CD14-positive monocyte (primary cell): Measurements from ENCODE around the gene STXBP6. TPM values are rescaled to one million over a fixed set of nuclear protein-coding genes. Genes with fewer than 3 reads are reported as not detected.

Source experiments
- DNase-seq, 3 donors: peaks; one replicate each; pipeline ENCODE4 v3.0.0-alpha.2; 2011 to 2022
- H2AFZ ChIP-seq: 2 replicates; pipeline ENCODE4 v1.6.0; 2012; ENCODE audit warnings: mild to moderate bottlenecking, low read depth, low read length, inconsistent platforms; ENCODE audit not compliant: insufficient read depth, poor library complexity, severe bottlenecking
- H3K27ac ChIP-seq, 2 donors: 1 replicate in 1 of 2; 2 replicates in 1 of 2; pipeline ENCODE4 v1.5.1; 2012 to 2013; ENCODE audit warnings: low read length in 2 of 2, control low read depth in 1 of 2, inconsistent platforms in 1 of 2, low read depth in 1 of 2, mild to moderate bottlenecking in 1 of 2
- H3K27me3 ChIP-seq, 2 donors: one replicate each; pipeline versions ENCODE4 v1.6.0 to v1.6.1; 2011 to 2013; ENCODE audit warnings: low read length in 2 of 2; ENCODE audit not compliant: control insufficient read depth in 2 of 2, insufficient read depth in 2 of 2
- H3K36me3 ChIP-seq, 2 donors: replicated peaks in 1 of 2; 1 replicate in 1 of 2; 2 replicates in 1 of 2; pipeline versions ENCODE4 v1.5.1 to v1.6.1; 2012 to 2013; ENCODE audit warnings: low read length in 2 of 2, control low read depth in 1 of 2, inconsistent platforms in 1 of 2, mild to moderate bottlenecking in 1 of 2; ENCODE audit not compliant: insufficient read depth in 2 of 2, control insufficient read depth in 1 of 2
- H3K4me1 ChIP-seq, 2 donors: 1 replicate in 1 of 2; 2 replicates in 1 of 2; pipeline versions ENCODE4 v1.5.1 to v1.6.1; 2012 to 2013; ENCODE audit warnings: low read length in 2 of 2, control low read depth in 1 of 2, inconsistent platforms in 1 of 2, mild to moderate bottlenecking in 1 of 2, moderate library complexity in 1 of 2; ENCODE audit not compliant: insufficient read depth in 2 of 2, control insufficient read depth in 1 of 2
- H3K4me2 ChIP-seq: replicated peaks from 2 replicates; pipeline ENCODE3; 2012; ENCODE audit warnings: low read length, moderate library complexity, mild to moderate bottlenecking; ENCODE audit not compliant: poor library complexity, severe bottlenecking; ENCODE audit errors: extremely low read depth
- H3K4me3 ChIP-seq, 3 experiments: fragments of 200-600 bp in 1 of 3; sonication (generic) in 1 of 3; replicated peaks in 1 of 3; 1 replicate in 2 of 3; 2 replicates in 1 of 3; pipeline ENCODE4 v1.5.1; 2011 to 2013; ENCODE audit warnings: low read length in 3 of 3, mild to moderate bottlenecking in 3 of 3, control low read depth in 2 of 3, low read depth in 2 of 3, inconsistent platforms in 1 of 3, moderate library complexity in 1 of 3
- H3K79me2 ChIP-seq: 2 replicates; pipeline ENCODE4 v1.6.0; 2012; ENCODE audit warnings: mild to moderate bottlenecking, control low read depth, inconsistent platforms, low read length, moderate library complexity; ENCODE audit not compliant: insufficient read depth
- H3K9ac ChIP-seq: 2 replicates; pipeline ENCODE4 v1.6.0; 2017; ENCODE audit warnings: low read length, mild to moderate bottlenecking; ENCODE audit not compliant: insufficient read depth, poor library complexity, severe bottlenecking
- H3K9me3 ChIP-seq, 2 donors: replicated peaks in 1 of 2; 1 replicate in 1 of 2; 2 replicates in 1 of 2; pipeline versions ENCODE4 v1.5.1 to v1.6.1; 2012 to 2013; ENCODE audit warnings: low read length in 2 of 2, control low read depth in 1 of 2; ENCODE audit not compliant: control insufficient read depth in 1 of 2, insufficient read depth in 1 of 2
- H4K20me1 ChIP-seq: 2 replicates; pipeline ENCODE4 v1.6.0; 2012; ENCODE audit warnings: mild to moderate bottlenecking, low read length, control low read depth, moderate library complexity; ENCODE audit not compliant: insufficient read depth
- H3K27ac Mint-ChIP-seq, 7 donors: one replicate each; pipeline ENCODE4 v1.8.0; 2020; ENCODE audit warnings: mild to moderate bottlenecking in 7 of 7, mixed read lengths in 7 of 7, moderate library complexity in 6 of 7, inconsistent platforms in 2 of 7
- H3K27me3 Mint-ChIP-seq, 3 donors: one replicate each; pipeline ENCODE4 v1.8.0; 2021 to 2022; ENCODE audit warnings: low read depth in 3 of 3, mild to moderate bottlenecking in 3 of 3, mixed read lengths in 3 of 3, moderate library complexity in 3 of 3, inconsistent platforms in 1 of 3
- H3K36me3 Mint-ChIP-seq, 2 donors: one replicate each; pipeline ENCODE4 v1.8.0; 2020; ENCODE audit warnings: mixed read lengths in 2 of 2, inconsistent platforms in 1 of 2, mild to moderate bottlenecking in 1 of 2
- H3K4me1 Mint-ChIP-seq: one replicate; pipeline ENCODE4 v1.8.0; 2020; ENCODE audit warnings: mild to moderate bottlenecking, mixed read lengths
- H3K4me3 Mint-ChIP-seq, 2 donors: one replicate each; pipeline ENCODE4 v1.8.0; 2020; ENCODE audit warnings: mild to moderate bottlenecking in 2 of 2, mixed read lengths in 2 of 2, moderate library complexity in 1 of 2
- H3K9me3 Mint-ChIP-seq, 7 donors: one replicate each; pipeline ENCODE4 v1.8.0; 2020 to 2022; ENCODE audit warnings: mixed read lengths in 7 of 7, mild to moderate bottlenecking in 6 of 7, moderate library complexity in 6 of 7, inconsistent platforms in 2 of 7
- WGBS: methylation state at CpG from one replicate; pipeline ENCODE4 v1.1.5; 2013; ENCODE audit warnings: missing lambda C conversion rate; ENCODE audit not compliant: insufficient coverage; 5-methylcytosine and 5-hydroxymethylcytosine counted together
- intact Hi-C, 2 donors: fragments of 100-400 bp; cut with micrococcal nuclease; formaldehyde crosslinking; loops; one replicate each; pipeline versions ENCODE4 v1.15.0 to v1.15.1; 2023
- polyA plus RNA-seq, 3 donors: library from polyadenylated mRNA; depleted of rRNA in 1 of 3; unstranded in 2 of 3; stranded (reverse) in 1 of 3; fragments of 300-500 nt in 2 of 3; fragments of >200 nt in 1 of 3; fragmentation: Illumina TruSeq in 2 of 3; gene quantifications; 1 replicate in 2 of 3; 2 replicates in 1 of 3; pipeline ENCODE4 v1.2.3, GENCODE V29; 2012 to 2021
- TF ChIP-seq, protein P1 (sequence below): fragments of 200-600 bp; IDR thresholded peaks from one replicate; pipeline ENCODE4 v1.8.0; 2022; ENCODE audit warnings: antibody characterized with exemption, mild to moderate bottlenecking

Gene STXBP6
- polyA plus RNA-seq, 3 donors: 0.05 to 0.25 (median 0.08) TPM

GRCh38 chr14:25055005-25055404 lies 5.1 kb upstream of the STXBP6 start:
- H3K4me1 Mint-ChIP-seq: peaks cover 8% of the 10 kb centered on the region
- H3K9me3 Mint-ChIP-seq: peaks cover 0 to 8% (median 2%) of the 10 kb centered on the region in 7 donors
- peaks cover 32 to 52% (median 38%) of the 10 kb centered on the region in 3 donors for H3K27me3 Mint-ChIP-seq
- no peak overlapping the region for H3K4me3 Mint-ChIP-seq
- Histone ChIP-seq H4K20me1 (no peaks in the 10 kb centered on the region), H3K27ac (no peak overlapping the region), H3K9ac (no peak overlapping the region), H3K79me2 (no peaks in the 10 kb centered on the region), H3K4me3 (no peak overlapping the region), H2AFZ (no peak overlapping the region), H3K4me2 (no peak overlapping the region), H3K36me3 (no peaks in the 10 kb centered on the region), H3K9me3 (peaks cover 0 to 4% of the 10 kb centered on the region in 2 donors), H3K4me1 (peaks cover 8 to 9% of the 10 kb centered on the region in 2 donors), H3K27me3 (peaks cover 29 to 33% of the 10 kb centered on the region in 2 donors)
- intact Hi-C loops: no loop called here
- TF ChIP-seq, protein P1, sequence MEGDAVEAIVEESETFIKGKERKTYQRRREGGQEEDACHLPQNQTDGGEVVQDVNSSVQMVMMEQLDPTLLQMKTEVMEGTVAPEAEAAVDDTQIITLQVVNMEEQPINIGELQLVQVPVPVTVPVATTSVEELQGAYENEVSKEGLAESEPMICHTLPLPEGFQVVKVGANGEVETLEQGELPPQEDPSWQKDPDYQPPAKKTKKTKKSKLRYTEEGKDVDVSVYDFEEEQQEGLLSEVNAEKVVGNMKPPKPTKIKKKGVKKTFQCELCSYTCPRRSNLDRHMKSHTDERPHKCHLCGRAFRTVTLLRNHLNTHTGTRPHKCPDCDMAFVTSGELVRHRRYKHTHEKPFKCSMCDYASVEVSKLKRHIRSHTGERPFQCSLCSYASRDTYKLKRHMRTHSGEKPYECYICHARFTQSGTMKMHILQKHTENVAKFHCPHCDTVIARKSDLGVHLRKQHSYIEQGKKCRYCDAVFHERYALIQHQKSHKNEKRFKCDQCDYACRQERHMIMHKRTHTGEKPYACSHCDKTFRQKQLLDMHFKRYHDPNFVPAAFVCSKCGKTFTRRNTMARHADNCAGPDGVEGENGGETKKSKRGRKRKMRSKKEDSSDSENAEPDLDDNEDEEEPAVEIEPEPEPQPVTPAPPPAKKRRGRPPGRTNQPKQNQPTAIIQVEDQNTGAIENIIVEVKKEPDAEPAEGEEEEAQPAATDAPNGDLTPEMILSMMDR: no peak
- no peak overlapping the region for H3K27ac Mint-ChIP-seq
- 80% methylated on average over 1 of the region's 5 CpGs for WGBS
- DNase-seq: no peak
- peaks cover 0 to 6% of the 10 kb centered on the region in 2 donors for H3K36me3 Mint-ChIP-seq

DNA sequence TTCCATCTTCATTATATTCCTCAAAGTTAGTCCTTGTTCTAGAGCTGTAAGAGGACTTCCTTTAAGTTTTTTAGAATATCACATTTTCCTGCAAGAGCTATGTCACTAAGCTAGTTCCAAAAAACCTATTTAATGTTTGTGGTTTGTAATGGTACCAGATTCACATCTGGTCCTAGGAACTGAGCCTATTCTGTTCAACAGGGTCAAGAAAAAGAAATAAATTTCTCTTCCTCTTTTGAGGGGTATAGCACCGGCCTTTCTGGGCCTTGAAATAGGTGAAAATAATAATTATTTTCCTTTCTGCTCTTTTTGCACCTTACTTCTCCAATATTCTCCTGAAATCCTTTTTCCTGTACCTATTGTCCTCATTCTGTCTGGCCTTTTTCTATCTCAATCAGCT lies 3.6 kb upstream of the STXBP6 start:
- DNase-seq: no peak
- Mint-ChIP-seq H3K36me3 (peaks cover 5 to 11% of the 10 kb centered on the region in 2 donors), H3K9me3 (peaks cover 0 to 13% (median 6%) of the 10 kb centered on the region in 7 donors), H3K27ac (no peak overlapping the region), H3K4me1 (peaks cover 18% of the 10 kb centered on the region), H3K4me3 (no peak overlapping the region), H3K27me3 (peaks cover 39 to 60% (median 46%) of the 10 kb centered on the region in 3 donors)
- peaks cover 0 to 14% of the 10 kb centered on the region in 2 donors for H3K9me3 ChIP-seq
- no peak overlapping the region for H3K4me2 ChIP-seq
- peaks cover 39 to 40% of the 10 kb centered on the region in 2 donors for H3K27me3 ChIP-seq
- no CpG with 5 or more reads among the region's 1 CpG for WGBS
- intact Hi-C loops: no loop called here
- H3K36me3 ChIP-seq: no peaks in the 10 kb centered on the region
- no peak overlapping the region for H3K27ac ChIP-seq
- H4K20me1 ChIP-seq: no peaks in the 10 kb centered on the region
- TF ChIP-seq, protein P1: no peak
- H3K79me2 ChIP-seq: no peaks in the 10 kb centered on the region
- no peak overlapping the region for H3K4me3 ChIP-seq
- H3K4me1 ChIP-seq: peaks cover 16 to 23% of the 10 kb centered on the region in 2 donors
- H2AFZ ChIP-seq: no peak overlapping the region
- no peak overlapping the region for H3K9ac ChIP-seq
